ENCODE results near the gene PTPRJ.

The PTPRJ gene

GRCh38 chr11:48161951-48162884, 181.9 kb downstream of the PTPRJ start:
- Histone ChIP-seq H3K27me3 (ENCODE audit: control insufficient read depth in 1 of 2, insufficient read depth in 1 of 2, low read length in 2 of 2) (no peaks in the 10 kb centered on the region), H3K4me3 (ENCODE audit: insufficient read depth in 1 of 2, low read depth in 1 of 2, low read length in 2 of 2) (no peak overlapping the region), H3K9me3 (ENCODE audit: control insufficient read depth, low read length) (no peaks in the 10 kb centered on the region), H2BK120ac (ENCODE audit: low read depth, low read length) (no peak overlapping the region), H2BK12ac (ENCODE audit: low read length in 2 of 2) (no peak overlapping the region), H4K8ac (ENCODE audit: low read length) (no peak overlapping the region), H2BK5ac (ENCODE audit: low read depth, low read length, poor library complexity, severe bottlenecking) (no peak overlapping the region), H3K14ac (ENCODE audit: low read length in 2 of 2) (no peak overlapping the region), H2BK15ac (ENCODE audit: low read depth, poor library complexity, severe bottlenecking) (no peak overlapping the region), H4K91ac (ENCODE audit: low read length) (no peak overlapping the region), H3K18ac (ENCODE audit: low read depth in 1 of 2, low read length in 2 of 2) (no peak overlapping the region), H3K4ac (ENCODE audit: low read depth in 1 of 2, low read length in 2 of 2) (no peak overlapping the region), H3K36me3 (ENCODE audit: control insufficient read depth in 1 of 2, insufficient read depth in 2 of 2, low read depth in 1 of 2, low read length in 2 of 2) (peaks cover 18 to 43% of the 10 kb centered on the region in 2 experiments), H2AK5ac (ENCODE audit: low read length, severe bottlenecking) (no peak overlapping the region), H3K4me1 (ENCODE audit: control insufficient read depth, insufficient read depth, low read depth, low read length) (peaks cover 1% of the 10 kb centered on the region), H3K79me1 (replicated peaks; ENCODE audit: low read length, poor library complexity, severe bottlenecking) (peaks cover 27% of the 10 kb centered on the region), H3K27ac (ENCODE audit: low read length, poor library complexity, severe bottlenecking) (no peak overlapping the region), H2AFZ (ENCODE audit: low read depth, low read length) (no peak overlapping the region), H3K23ac (ENCODE audit: low read length in 2 of 2) (no peak overlapping the region), H3K4me2 (ENCODE audit: low read length, poor library complexity, severe bottlenecking) (no peak overlapping the region), H3K9ac (ENCODE audit: low read length) (no peak overlapping the region)
- WGBS: 89% methylated on average over 6 of the region's 6 CpGs
- DNase-seq: no peak

- no peak overlapping the region for H2AFZ ChIP-seq (ENCODE audit: low read depth, low read length)
- H2AK5ac ChIP-seq (ENCODE audit: low read length, severe bottlenecking): no peak overlapping the region
- H4K8ac ChIP-seq (ENCODE audit: low read length): no peak overlapping the region
- no peak overlapping the region for H2BK12ac ChIP-seq (ENCODE audit: low read length in 2 of 2)
- no peaks in the 10 kb centered on the region for H3K9me3 ChIP-seq (ENCODE audit: control insufficient read depth, low read length)
- no peak overlapping the region for H3K18ac ChIP-seq (ENCODE audit: low read depth in 1 of 2, low read length in 2 of 2)
- no peak overlapping the region for H4K91ac ChIP-seq (ENCODE audit: low read length)
- H2BK5ac ChIP-seq (ENCODE audit: low read depth, low read length, poor library complexity, severe bottlenecking): no peak overlapping the region
- no peak overlapping the region for H2BK120ac ChIP-seq (ENCODE audit: low read depth, low read length)
- H3K23ac ChIP-seq (ENCODE audit: low read length in 2 of 2): no peak overlapping the region
- H2BK15ac ChIP-seq (ENCODE audit: low read depth, poor library complexity, severe bottlenecking): no peak overlapping the region
- H3K4me2 ChIP-seq (ENCODE audit: low read length, poor library complexity, severe bottlenecking): no peak overlapping the region
- H3K4ac ChIP-seq (ENCODE audit: low read depth in 1 of 2, low read length in 2 of 2): no peak overlapping the region
- WGBS: 92% methylated on average over 1 of the region's 1 CpG
- H3K4me1 ChIP-seq (ENCODE audit: control insufficient read depth, insufficient read depth, low read depth, low read length): peaks cover 2% of the 10 kb centered on the region
- H3K27me3 ChIP-seq (ENCODE audit: control insufficient read depth in 1 of 2, insufficient read depth in 1 of 2, low read length in 2 of 2): no peaks in the 10 kb centered on the region
- H3K4me3 ChIP-seq (ENCODE audit: insufficient read depth in 1 of 2, low read depth in 1 of 2, low read length in 2 of 2): no peak overlapping the region
- peaks cover 25% of the 10 kb centered on the region for H3K79me1 ChIP-seq (replicated peaks; ENCODE audit: low read length, poor library complexity, severe bottlenecking)
- H3K9ac ChIP-seq (ENCODE audit: low read length): no peak overlapping the region
- no peak overlapping the region for H3K14ac ChIP-seq (ENCODE audit: low read length in 2 of 2)
- no peak for DNase-seq
- no peak overlapping the region for H3K27ac ChIP-seq (ENCODE audit: low read length, poor library complexity, severe bottlenecking)
- H3K36me3 ChIP-seq (ENCODE audit: control insufficient read depth in 1 of 2, insufficient read depth in 2 of 2, low read depth in 1 of 2, low read length in 2 of 2): peaks cover 14 to 39% of the 10 kb centered on the region in 2 experiments
Measured at GRCh38 chr11:48162885-48163268, 182.5 kb downstream of the PTPRJ start.

- H4K91ac ChIP-seq (ENCODE audit: low read length): no peak overlapping the region
- H2AFZ ChIP-seq (ENCODE audit: low read depth, low read length): no peak overlapping the region
- no peak overlapping the region for H3K14ac ChIP-seq (ENCODE audit: low read length in 2 of 2)
- H3K4me1 ChIP-seq (ENCODE audit: control insufficient read depth, insufficient read depth, low read depth, low read length): peaks cover 2% of the 10 kb centered on the region
- no peak overlapping the region for H2BK120ac ChIP-seq (ENCODE audit: low read depth, low read length)
- no peaks in the 10 kb centered on the region for H3K27me3 ChIP-seq (ENCODE audit: control insufficient read depth in 1 of 2, insufficient read depth in 1 of 2, low read length in 2 of 2)
- no peak overlapping the region for H3K9ac ChIP-seq (ENCODE audit: low read length)
- H3K36me3 ChIP-seq (ENCODE audit: control insufficient read depth in 1 of 2, insufficient read depth in 2 of 2, low read depth in 1 of 2, low read length in 2 of 2): peaks cover 14 to 36% of the 10 kb centered on the region in 2 experiments
- no peak overlapping the region for H3K4me2 ChIP-seq (ENCODE audit: low read length, poor library complexity, severe bottlenecking)
- no peak overlapping the region for H3K18ac ChIP-seq (ENCODE audit: low read depth in 1 of 2, low read length in 2 of 2)
- H2BK5ac ChIP-seq (ENCODE audit: low read depth, low read length, poor library complexity, severe bottlenecking): no peak overlapping the region
- no peak overlapping the region for H3K23ac ChIP-seq (ENCODE audit: low read length in 2 of 2)
- no peak for DNase-seq
- no peak overlapping the region for H4K8ac ChIP-seq (ENCODE audit: low read length)
- 97% methylated on average over 9 of the region's 12 CpGs for WGBS
- H3K9me3 ChIP-seq (ENCODE audit: control insufficient read depth, low read length): no peaks in the 10 kb centered on the region
- H2AK5ac ChIP-seq (ENCODE audit: low read length, severe bottlenecking): no peak overlapping the region
- H2BK12ac ChIP-seq (ENCODE audit: low read length in 2 of 2): no peak overlapping the region
- no peak overlapping the region for H3K4me3 ChIP-seq (ENCODE audit: insufficient read depth in 1 of 2, low read depth in 1 of 2, low read length in 2 of 2)
- H2BK15ac ChIP-seq (ENCODE audit: low read depth, poor library complexity, severe bottlenecking): no peak overlapping the region
- no peak overlapping the region for H3K4ac ChIP-seq (ENCODE audit: low read depth in 1 of 2, low read length in 2 of 2)
- peaks cover 23% of the 10 kb centered on the region for H3K79me1 ChIP-seq (replicated peaks; ENCODE audit: low read length, poor library complexity, severe bottlenecking)
- no peak overlapping the region for H3K27ac ChIP-seq (ENCODE audit: low read length, poor library complexity, severe bottlenecking)
Measured at GRCh38 chr11:48163360-48164100, 183.2 kb downstream of the PTPRJ start.

- Histone ChIP-seq H4K8ac (ENCODE audit: low read length) (no peak overlapping the region), H2AFZ (ENCODE audit: low read depth, low read length) (no peak overlapping the region), H3K27me3 (ENCODE audit: control insufficient read depth in 1 of 2, insufficient read depth in 1 of 2, low read length in 2 of 2) (no peaks in the 10 kb centered on the region), H3K9ac (ENCODE audit: low read length) (no peak overlapping the region), H3K4me1 (ENCODE audit: control insufficient read depth, insufficient read depth, low read depth, low read length) (peaks cover 3% of the 10 kb centered on the region), H2BK12ac (ENCODE audit: low read length in 2 of 2) (no peak overlapping the region), H3K4ac (ENCODE audit: low read depth in 1 of 2, low read length in 2 of 2) (no peak overlapping the region), H3K36me3 (ENCODE audit: control insufficient read depth in 1 of 2, insufficient read depth in 2 of 2, low read depth in 1 of 2, low read length in 2 of 2) (peaks cover 14 to 36% of the 10 kb centered on the region in 2 experiments), H2AK5ac (ENCODE audit: low read length, severe bottlenecking) (no peak overlapping the region), H3K27ac (ENCODE audit: low read length, poor library complexity, severe bottlenecking) (no peak overlapping the region), H4K91ac (ENCODE audit: low read length) (no peak overlapping the region), H2BK120ac (ENCODE audit: low read depth, low read length) (no peak overlapping the region), H2BK15ac (ENCODE audit: low read depth, poor library complexity, severe bottlenecking) (no peak overlapping the region), H3K18ac (ENCODE audit: low read depth in 1 of 2, low read length in 2 of 2) (no peak overlapping the region), H3K23ac (ENCODE audit: low read length in 2 of 2) (no peak overlapping the region), H3K79me1 (replicated peaks; ENCODE audit: low read length, poor library complexity, severe bottlenecking) (peaks cover 28% of the 10 kb centered on the region), H3K4me3 (ENCODE audit: insufficient read depth in 1 of 2, low read depth in 1 of 2, low read length in 2 of 2) (no peak overlapping the region), H2BK5ac (ENCODE audit: low read depth, low read length, poor library complexity, severe bottlenecking) (no peak overlapping the region), H3K14ac (ENCODE audit: low read length in 2 of 2) (no peak overlapping the region), H3K4me2 (ENCODE audit: low read length, poor library complexity, severe bottlenecking) (no peak overlapping the region), H3K9me3 (ENCODE audit: control insufficient read depth, low read length) (no peaks in the 10 kb centered on the region)
- DNase-seq: no peak
Measured at GRCh38 chr11:48164836-48165235, 184.5 kb downstream of the PTPRJ start.
